H9 (cell line): ENCODE measurements around the gene MAST2. TPM values are rescaled to one million over a fixed set of nuclear protein-coding genes. Genes with fewer than 3 reads are reported as not detected.

Experiments
- DNase-seq: peaks from one replicate; pipeline ENCODE4 v3.0.0-alpha.2; 2017
- H2AFZ ChIP-seq: one replicate; pipeline ENCODE4 v1.6.1; 2013; ENCODE audit warnings: mild to moderate bottlenecking, low read length, control low read depth, moderate library complexity
- H2AK5ac ChIP-seq: 2 replicates; pipeline ENCODE4 v1.6.1; 2013; ENCODE audit warnings: low read length, control low read depth, mixed read lengths; ENCODE audit not compliant: insufficient read length
- H2BK120ac ChIP-seq: one replicate; pipeline ENCODE4 v1.6.1; 2013; ENCODE audit warnings: low read depth, mild to moderate bottlenecking, low read length, control low read depth, inconsistent platforms; ENCODE audit not compliant: poor library complexity, severe bottlenecking
- H2BK12ac ChIP-seq: 2 replicates; pipeline ENCODE4 v1.6.1; 2013; ENCODE audit warnings: low read length, control low read depth, mixed read lengths, low read depth; ENCODE audit not compliant: insufficient read length
- H2BK15ac ChIP-seq: 2 replicates; pipeline ENCODE4 v1.6.1; 2013; ENCODE audit warnings: low read depth, low read length, control low read depth
- H2BK20ac ChIP-seq: one replicate; pipeline ENCODE4 v1.6.1; 2013; ENCODE audit warnings: low read depth, mild to moderate bottlenecking, low read length, control low read depth, inconsistent platforms; ENCODE audit not compliant: poor library complexity, severe bottlenecking
- H2BK5ac ChIP-seq: 2 replicates; pipeline ENCODE4 v1.6.1; 2013; ENCODE audit warnings: low read length, control low read depth, mixed read lengths; ENCODE audit not compliant: insufficient read length
- H3K14ac ChIP-seq: 2 replicates; pipeline ENCODE4 v1.6.1; 2013; ENCODE audit warnings: low read length, control low read depth; ENCODE audit not compliant: insufficient read depth
- H3K18ac ChIP-seq: 2 replicates; pipeline ENCODE4 v1.6.1; 2013; ENCODE audit warnings: low read depth, mild to moderate bottlenecking, mixed read lengths, low read length, control low read depth; ENCODE audit not compliant: insufficient read length
- H3K23ac ChIP-seq: 2 replicates; pipeline ENCODE4 v1.6.1; 2013; ENCODE audit warnings: low read length, control low read depth, mixed read lengths, low read depth; ENCODE audit not compliant: insufficient read length
- H3K23me2 ChIP-seq: 2 replicates; pipeline ENCODE4 v1.6.1; 2013; ENCODE audit warnings: low read depth, mild to moderate bottlenecking, mixed read lengths, low read length, control low read depth; ENCODE audit not compliant: insufficient read length, poor library complexity, severe bottlenecking
- H3K27ac ChIP-seq: 2 replicates; pipeline ENCODE4 v1.5.1; 2013; ENCODE audit warnings: low read length, control low read depth, mixed read lengths, low read depth; ENCODE audit not compliant: insufficient read length
- H3K27me3 ChIP-seq: 2 replicates; pipeline ENCODE4 v1.6.1; 2013; ENCODE audit warnings: low read length, control low read depth, inconsistent platforms; ENCODE audit not compliant: insufficient read depth
- H3K4ac ChIP-seq: 2 replicates; pipeline ENCODE4 v1.6.1; 2013; ENCODE audit warnings: low read depth, mild to moderate bottlenecking, control low read depth, inconsistent platforms, low read length, moderate library complexity
- H3K4me1 ChIP-seq: 2 replicates; pipeline ENCODE4 v1.6.1; 2013; ENCODE audit warnings: low read length, control low read depth, inconsistent platforms; ENCODE audit not compliant: insufficient read depth
- H3K4me2 ChIP-seq: 2 replicates; pipeline ENCODE4 v1.6.1; 2013; ENCODE audit warnings: low read length, control low read depth, mixed read lengths; ENCODE audit not compliant: insufficient read length, insufficient read depth
- H3K56ac ChIP-seq: 2 replicates; pipeline ENCODE4 v1.6.1; 2013; ENCODE audit warnings: low read depth, mild to moderate bottlenecking, mixed read lengths, low read length, control low read depth; ENCODE audit not compliant: insufficient read length
- H3K79me1 ChIP-seq: 2 replicates; pipeline ENCODE4 v1.6.1; 2013; ENCODE audit warnings: low read depth, mild to moderate bottlenecking, moderate library complexity, low read length, control low read depth, inconsistent platforms; ENCODE audit not compliant: insufficient read depth, poor library complexity, severe bottlenecking
- H3K79me2 ChIP-seq: 2 replicates; pipeline ENCODE4 v1.6.1; 2013; ENCODE audit warnings: low read length, control low read depth, inconsistent platforms; ENCODE audit not compliant: insufficient read depth
- H3K9ac ChIP-seq: 2 replicates; pipeline ENCODE4 v1.6.1; 2013; ENCODE audit warnings: low read length, control low read depth, mixed read lengths; ENCODE audit not compliant: insufficient read length; ENCODE audit errors: extremely low read depth
- H3K9me3 ChIP-seq: one replicate; pipeline ENCODE4 v1.6.1; 2013; ENCODE audit warnings: low read depth, low read length, inconsistent platforms; ENCODE audit not compliant: control insufficient read depth
- H3T11ph ChIP-seq: one replicate; pipeline ENCODE4 v1.6.1; 2013; ENCODE audit warnings: mild to moderate bottlenecking, low read length, control low read depth, inconsistent platforms
- H4K20me1 ChIP-seq: one replicate; pipeline ENCODE4 v1.6.1; 2013; ENCODE audit not compliant: control insufficient read depth, insufficient read length, insufficient read depth
- H4K5ac ChIP-seq: 2 replicates; pipeline ENCODE4 v1.6.1; 2013; ENCODE audit warnings: low read depth, mild to moderate bottlenecking, mixed read lengths, low read length, control low read depth; ENCODE audit not compliant: insufficient read length
- H4K8ac ChIP-seq: replicated peaks from 2 replicates; pipeline ENCODE4 v1.6.1; 2013; ENCODE audit warnings: low read length, control low read depth, mixed read lengths, low read depth; ENCODE audit not compliant: insufficient read length
- H4K91ac ChIP-seq: 2 replicates; pipeline ENCODE4 v1.6.1; 2013; ENCODE audit warnings: low read depth, mild to moderate bottlenecking, moderate library complexity, mixed read lengths, low read length, control low read depth; ENCODE audit not compliant: insufficient read length
- H3K27ac Mint-ChIP-seq, 3 experiments: 2 replicates in 2 of 3; 3 replicates in 1 of 3; pipeline ENCODE4 v1.8.0; 2020 to 2021; ENCODE audit warnings: mixed read lengths in 3 of 3, mild to moderate bottlenecking in 1 of 3, moderate library complexity in 1 of 3
- H3K27me3 Mint-ChIP-seq: 2 replicates; pipeline ENCODE4 v1.8.0; 2021; ENCODE audit warnings: low read depth, mild to moderate bottlenecking, moderate library complexity, mixed read lengths
- H3K36me3 Mint-ChIP-seq, 3 experiments: 2 replicates in 2 of 3; 3 replicates in 1 of 3; pipeline ENCODE4 v1.8.0; 2020 to 2021; ENCODE audit warnings: low read depth in 3 of 3, mixed read lengths in 3 of 3; ENCODE audit not compliant: insufficient read depth in 1 of 3
- H3K4me1 Mint-ChIP-seq, 2 experiments: 2 replicates each; pipeline ENCODE4 v1.8.0; 2020; ENCODE audit warnings: mixed read lengths in 2 of 2
- H3K4me3 Mint-ChIP-seq, 2 experiments: 2 replicates in 1 of 2; 3 replicates in 1 of 2; pipeline ENCODE4 v1.8.0; 2020 to 2021; ENCODE audit warnings: mild to moderate bottlenecking in 2 of 2, mixed read lengths in 2 of 2, moderate library complexity in 1 of 2
- H3K9me3 Mint-ChIP-seq, 2 experiments: 2 replicates in 1 of 2; 3 replicates in 1 of 2; pipeline ENCODE4 v1.8.0; 2020; ENCODE audit warnings: mild to moderate bottlenecking in 2 of 2, mixed read lengths in 2 of 2, moderate library complexity in 1 of 2
- WGBS: extraction: QIAGEN DNeasy Blood & Tissue Kit; methylation state at CpG from one replicate; pipeline ENCODE4 v1.1.7; 2013; ENCODE audit warnings: missing lambda C conversion rate, low lambda C conversion rate, mixed read lengths; ENCODE audit not compliant: insufficient read length; ENCODE audit errors: extremely low coverage; 5-methylcytosine and 5-hydroxymethylcytosine counted together
- total RNA-seq: library from RNA; stranded (reverse); gene quantifications from 2 replicates; pipeline ENCODE4 v1.2.1, GENCODE V29; 2021
- TF ChIP-seq, protein P1 (sequence below): fragments of 200-600 bp; sonication (generic); conservative IDR thresholded peaks from 3 replicates; pipeline ENCODE4 v1.8.0; 2021; ENCODE audit warnings: antibody characterized with exemption, mild to moderate bottlenecking

MAST2 gene
- total RNA-seq, 1 experiment from 2014 or later: 28.8 TPM

DNA sequence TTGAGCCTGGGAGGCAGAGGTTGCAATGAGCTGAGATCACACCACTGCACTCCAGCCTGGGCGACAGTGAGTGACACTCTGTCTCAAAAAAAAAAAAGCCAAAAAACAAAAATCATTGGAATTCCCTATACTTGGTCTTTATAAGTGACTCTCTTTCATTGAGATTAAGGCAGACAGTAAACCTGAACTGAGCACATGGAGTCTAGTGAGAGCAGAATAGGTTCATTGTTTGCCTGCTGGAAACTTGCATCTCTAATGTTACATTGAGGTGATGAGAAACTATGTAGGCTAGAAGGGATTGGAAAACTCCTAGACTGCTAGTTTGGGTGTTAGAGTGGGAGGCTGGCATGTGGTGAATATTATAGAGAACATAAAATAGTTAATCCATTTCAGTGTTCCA lies 25.4 kb downstream of the MAST2 start:
- Mint-ChIP-seq H3K27me3 (no peaks in the 10 kb centered on the region), H3K27ac (no peak overlapping the region), H3K4me3 (no peak overlapping the region), H3K9me3 (no peaks in the 10 kb centered on the region), H3K36me3 (peaks cover 15 to 56% (median 54%) of the 10 kb centered on the region in 3 experiments), H3K4me1 (no peaks in the 10 kb centered on the region)
- Histone ChIP-seq H3K4me2 (no peak overlapping the region), H3K14ac (no peak overlapping the region), H2BK120ac (no peak overlapping the region), H3K4ac (no peak overlapping the region), H2BK20ac (no peak overlapping the region), H3K79me1 (no peaks in the 10 kb centered on the region), H3K56ac (no peak overlapping the region), H4K20me1 (no peaks in the 10 kb centered on the region), H4K91ac (no peak overlapping the region), H3K9me3 (no peaks in the 10 kb centered on the region), H2BK5ac (no peak overlapping the region), H3K9ac (no peak overlapping the region), H3K27ac (no peak overlapping the region), H3T11ph (no peak overlapping the region), H3K23ac (no peak overlapping the region), H3K18ac (no peak overlapping the region), H4K8ac (no peak overlapping the region), H2AK5ac (no peak overlapping the region), H2BK15ac (no peak overlapping the region), H3K79me2 (no peaks in the 10 kb centered on the region), H3K4me1 (no peaks in the 10 kb centered on the region), H2BK12ac (no peak overlapping the region), H4K5ac (no peak overlapping the region), H3K27me3 (no peaks in the 10 kb centered on the region), H2AFZ (no peak overlapping the region), H3K23me2 (no peaks in the 10 kb centered on the region)
- no peak for DNase-seq
- no CpG with 5 or more reads among the region's 1 CpG for WGBS
- TF ChIP-seq, protein P1, sequence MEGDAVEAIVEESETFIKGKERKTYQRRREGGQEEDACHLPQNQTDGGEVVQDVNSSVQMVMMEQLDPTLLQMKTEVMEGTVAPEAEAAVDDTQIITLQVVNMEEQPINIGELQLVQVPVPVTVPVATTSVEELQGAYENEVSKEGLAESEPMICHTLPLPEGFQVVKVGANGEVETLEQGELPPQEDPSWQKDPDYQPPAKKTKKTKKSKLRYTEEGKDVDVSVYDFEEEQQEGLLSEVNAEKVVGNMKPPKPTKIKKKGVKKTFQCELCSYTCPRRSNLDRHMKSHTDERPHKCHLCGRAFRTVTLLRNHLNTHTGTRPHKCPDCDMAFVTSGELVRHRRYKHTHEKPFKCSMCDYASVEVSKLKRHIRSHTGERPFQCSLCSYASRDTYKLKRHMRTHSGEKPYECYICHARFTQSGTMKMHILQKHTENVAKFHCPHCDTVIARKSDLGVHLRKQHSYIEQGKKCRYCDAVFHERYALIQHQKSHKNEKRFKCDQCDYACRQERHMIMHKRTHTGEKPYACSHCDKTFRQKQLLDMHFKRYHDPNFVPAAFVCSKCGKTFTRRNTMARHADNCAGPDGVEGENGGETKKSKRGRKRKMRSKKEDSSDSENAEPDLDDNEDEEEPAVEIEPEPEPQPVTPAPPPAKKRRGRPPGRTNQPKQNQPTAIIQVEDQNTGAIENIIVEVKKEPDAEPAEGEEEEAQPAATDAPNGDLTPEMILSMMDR: no peak
